GM13977 (cell line): Measurements from ENCODE around the gene RBKS.
"Not testable (repeated sequence)": the region's sequence is repeated elsewhere in the genome, so short reads cannot be mapped to it uniquely, and the experiment has no call there.

Experiments used
- DNase-seq: peaks from one replicate; pipeline ENCODE4 v3.0.0; 2012; ENCODE audit warnings: low spot score
- in situ Hi-C: fragments of 300-500 bp; cut with MboI; formaldehyde crosslinking; loops from one replicate; pipeline ENCODE4 v1.12.0; 2022; ENCODE audit warnings: low sequenced_read_pairs, low pct_unique_long_range_greater_than_20kb, mixed read lengths, inconsistent platforms; ENCODE audit not compliant: unreplicated experiment
- TF ChIP-seq, protein P1 (sequence below): IDR thresholded peaks from 2 replicates; pipeline ENCODE4 v1.5.1; 2012; ENCODE audit warnings: mild to moderate bottlenecking, control low read depth; ENCODE audit not compliant: insufficient read depth; ENCODE audit errors: extremely low read depth, missing control alignments

The RBKS gene

GRCh38 chr2:27771548-27772335 is 118.4 kb downstream of the RBKS start, which contains the start of gene MRPL33:
Gene MRPL33, plus strand, starts transcription at chr2:27771719. Its CDS starts 59 bp downstream, at chr2:27771778.
- TF ChIP-seq, protein P1, sequence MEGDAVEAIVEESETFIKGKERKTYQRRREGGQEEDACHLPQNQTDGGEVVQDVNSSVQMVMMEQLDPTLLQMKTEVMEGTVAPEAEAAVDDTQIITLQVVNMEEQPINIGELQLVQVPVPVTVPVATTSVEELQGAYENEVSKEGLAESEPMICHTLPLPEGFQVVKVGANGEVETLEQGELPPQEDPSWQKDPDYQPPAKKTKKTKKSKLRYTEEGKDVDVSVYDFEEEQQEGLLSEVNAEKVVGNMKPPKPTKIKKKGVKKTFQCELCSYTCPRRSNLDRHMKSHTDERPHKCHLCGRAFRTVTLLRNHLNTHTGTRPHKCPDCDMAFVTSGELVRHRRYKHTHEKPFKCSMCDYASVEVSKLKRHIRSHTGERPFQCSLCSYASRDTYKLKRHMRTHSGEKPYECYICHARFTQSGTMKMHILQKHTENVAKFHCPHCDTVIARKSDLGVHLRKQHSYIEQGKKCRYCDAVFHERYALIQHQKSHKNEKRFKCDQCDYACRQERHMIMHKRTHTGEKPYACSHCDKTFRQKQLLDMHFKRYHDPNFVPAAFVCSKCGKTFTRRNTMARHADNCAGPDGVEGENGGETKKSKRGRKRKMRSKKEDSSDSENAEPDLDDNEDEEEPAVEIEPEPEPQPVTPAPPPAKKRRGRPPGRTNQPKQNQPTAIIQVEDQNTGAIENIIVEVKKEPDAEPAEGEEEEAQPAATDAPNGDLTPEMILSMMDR, result no peak
- DNase-seq, result peak; percentile 94
- in situ Hi-C loops, result loop anchor here (25.0 kb wide), 1 partner anchor 641 kb away; no protein-coding TSS in a partner anchor

GRCh38 chr2:27771202-27771547 is 119.0 kb downstream of the RBKS start:
- TF ChIP-seq, protein P1, result no peak
- in situ Hi-C loops, result loop anchor here (25.0 kb wide), 1 partner anchor 641 kb away; no protein-coding TSS in a partner anchor
- DNase-seq, result no peak

DNA sequence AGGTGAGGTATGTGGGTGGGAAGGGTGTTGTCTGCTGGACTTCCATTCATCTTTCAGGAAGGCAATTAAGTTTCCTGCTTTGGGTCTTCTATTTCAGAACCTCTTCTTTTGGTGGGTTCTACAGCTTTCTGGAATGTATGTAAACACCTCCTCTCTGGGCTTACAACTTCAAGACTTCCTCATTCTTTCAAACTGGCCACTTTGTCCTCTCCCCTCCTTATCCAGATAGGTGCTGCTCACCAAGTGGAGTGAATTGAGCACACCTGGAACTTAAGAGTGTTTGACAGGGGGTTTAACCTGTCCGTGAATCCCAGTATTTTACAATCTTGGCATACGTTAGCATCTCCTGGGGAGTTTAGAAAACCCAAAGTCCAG is 123.9 kb downstream of the RBKS start:
- DNase-seq, result no peak
- in situ Hi-C loops, result loop anchor here (25.0 kb wide), 1 partner anchor 646 kb away; no protein-coding TSS in a partner anchor
- TF ChIP-seq, protein P1, result no peak

- in situ Hi-C loops, result loop anchor here (25.0 kb wide), 1 partner anchor 647 kb away; no protein-coding TSS in a partner anchor
- DNase-seq, result no peak
- TF ChIP-seq, protein P1, result no peak
Observed at GRCh38 chr2:27765621-27766286, 124.4 kb downstream of the RBKS start.

GRCh38 chr2:27764526-27764925 is 125.7 kb downstream of the RBKS start:
- in situ Hi-C loops, result loop anchor here (25.0 kb wide), 1 partner anchor 648 kb away; no protein-coding TSS in a partner anchor
- not testable (repeated sequence) for DNase-seq

- in situ Hi-C loops, result loop anchor here (25.0 kb wide), 1 partner anchor 648 kb away; no protein-coding TSS in a partner anchor
- DNase-seq, result no peak
- TF ChIP-seq, protein P1, result no peak
Observed at GRCh38 chr2:27763907-27764267, 126.3 kb downstream of the RBKS start.
